Liver (tissue), 3 donors: Measurements from ENCODE around the gene ERVMER34-1.

Experiments
- EGR1 ChIP-seq, 2 donors: IDR thresholded peaks; 2 replicates each; pipeline ENCODE4 v1.6.1; 2016 to 2018; ENCODE audit warnings: antibody characterized with exemption in 2 of 2, low read depth in 2 of 2
- FOXA1 ChIP-seq: IDR thresholded peaks from 2 replicates; pipeline ENCODE4 v1.6.1; 2016; ENCODE audit warnings: antibody characterized with exemption
- GABPA ChIP-seq, 2 donors: IDR thresholded peaks in 1 of 2; conservative IDR thresholded peaks in 1 of 2; 2 replicates each; pipeline ENCODE4 v1.6.1; 2016; ENCODE audit warnings: antibody characterized with exemption in 2 of 2, mild to moderate bottlenecking in 1 of 2, moderate library complexity in 1 of 2
- HNF4G ChIP-seq: IDR thresholded peaks from 2 replicates; pipeline ENCODE4 v1.6.1; 2016; ENCODE audit warnings: antibody characterized with exemption
- JUND ChIP-seq, 2 donors: IDR thresholded peaks; 2 replicates each; pipeline ENCODE4 v1.6.1; 2016; ENCODE audit warnings: antibody characterized with exemption in 2 of 2
- SP1 ChIP-seq: IDR thresholded peaks from 2 replicates; pipeline ENCODE4 v1.6.1; 2018; ENCODE audit warnings: antibody characterized with exemption, mild to moderate bottlenecking
- TAF1 ChIP-seq: conservative IDR thresholded peaks from 2 replicates; pipeline ENCODE4 v1.6.1; 2016; ENCODE audit warnings: antibody characterized with exemption, mild to moderate bottlenecking
- YY1 ChIP-seq: IDR thresholded peaks from 2 replicates; pipeline ENCODE4 v1.6.1; 2016; ENCODE audit warnings: antibody characterized with exemption, mild to moderate bottlenecking
- TF ChIP-seq, protein P1 (sequence below): fragments of 150-350 bp; IDR thresholded peaks from 2 replicates; pipeline ENCODE4 v1.5.1; 2017; ENCODE audit warnings: improper control_type of control experiment, low read depth, low read length; ENCODE audit not compliant: missing input control
- TF ChIP-seq, protein P2 (sequence below): IDR thresholded peaks from 2 replicates; pipeline ENCODE4 v1.6.1; 2016; ENCODE audit warnings: antibody characterized with exemption
- TF ChIP-seq, protein P3 (sequence below): IDR thresholded peaks from 2 replicates; pipeline ENCODE4 v1.6.1; 2016; ENCODE audit warnings: antibody characterized with exemption, mild to moderate bottlenecking
- TF ChIP-seq, protein P4 (sequence below): IDR thresholded peaks from 2 replicates; pipeline ENCODE4 v1.6.1; 2016; ENCODE audit warnings: antibody characterized with exemption
- TF ChIP-seq, protein P5 (sequence below): IDR thresholded peaks from 2 replicates; pipeline ENCODE4 v1.6.1; 2016; ENCODE audit warnings: antibody characterized with exemption
- donor health status: healthy.
- donor health status: healthy.

DNA sequence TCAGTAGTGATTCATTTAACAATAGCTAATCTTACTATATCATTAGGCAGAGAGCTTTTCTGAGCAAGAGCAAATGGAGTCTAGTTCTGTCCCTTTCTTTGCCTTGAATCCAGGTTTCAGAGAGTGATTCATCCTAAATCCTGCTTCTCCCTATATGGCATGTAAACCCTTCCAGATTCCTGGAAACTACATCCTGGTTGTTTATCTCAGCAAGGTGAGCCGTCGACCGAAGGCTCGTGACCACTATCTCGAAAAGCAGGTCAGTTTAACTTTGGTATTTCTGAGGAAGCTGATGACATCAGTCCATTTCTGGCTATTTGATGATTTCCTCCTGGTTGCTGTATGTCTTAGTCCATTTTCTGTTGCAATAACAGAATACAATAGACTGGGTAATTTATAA lies 40.7 kb upstream of the ERVMER34-1 start:
- TF ChIP-seq, protein P1, sequence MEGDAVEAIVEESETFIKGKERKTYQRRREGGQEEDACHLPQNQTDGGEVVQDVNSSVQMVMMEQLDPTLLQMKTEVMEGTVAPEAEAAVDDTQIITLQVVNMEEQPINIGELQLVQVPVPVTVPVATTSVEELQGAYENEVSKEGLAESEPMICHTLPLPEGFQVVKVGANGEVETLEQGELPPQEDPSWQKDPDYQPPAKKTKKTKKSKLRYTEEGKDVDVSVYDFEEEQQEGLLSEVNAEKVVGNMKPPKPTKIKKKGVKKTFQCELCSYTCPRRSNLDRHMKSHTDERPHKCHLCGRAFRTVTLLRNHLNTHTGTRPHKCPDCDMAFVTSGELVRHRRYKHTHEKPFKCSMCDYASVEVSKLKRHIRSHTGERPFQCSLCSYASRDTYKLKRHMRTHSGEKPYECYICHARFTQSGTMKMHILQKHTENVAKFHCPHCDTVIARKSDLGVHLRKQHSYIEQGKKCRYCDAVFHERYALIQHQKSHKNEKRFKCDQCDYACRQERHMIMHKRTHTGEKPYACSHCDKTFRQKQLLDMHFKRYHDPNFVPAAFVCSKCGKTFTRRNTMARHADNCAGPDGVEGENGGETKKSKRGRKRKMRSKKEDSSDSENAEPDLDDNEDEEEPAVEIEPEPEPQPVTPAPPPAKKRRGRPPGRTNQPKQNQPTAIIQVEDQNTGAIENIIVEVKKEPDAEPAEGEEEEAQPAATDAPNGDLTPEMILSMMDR, result no peak
- TF ChIP-seq TAF1 (no peak), YY1 (no peak), SP1 (no peak), JUND (IDR thresholded peaks at IDR 0.05) (no peak), EGR1 (IDR thresholded peaks at IDR 0.05; ENCODE audit: low read depth in 2 of 2) (no peak), GABPA (IDR thresholded peaks at IDR 0.05 in 1 of 2, conservative IDR thresholded peaks at IDR 0.05 in 1 of 2) (no peak), FOXA1 (no peak), HNF4G (no peak)
- TF ChIP-seq, protein P2, sequence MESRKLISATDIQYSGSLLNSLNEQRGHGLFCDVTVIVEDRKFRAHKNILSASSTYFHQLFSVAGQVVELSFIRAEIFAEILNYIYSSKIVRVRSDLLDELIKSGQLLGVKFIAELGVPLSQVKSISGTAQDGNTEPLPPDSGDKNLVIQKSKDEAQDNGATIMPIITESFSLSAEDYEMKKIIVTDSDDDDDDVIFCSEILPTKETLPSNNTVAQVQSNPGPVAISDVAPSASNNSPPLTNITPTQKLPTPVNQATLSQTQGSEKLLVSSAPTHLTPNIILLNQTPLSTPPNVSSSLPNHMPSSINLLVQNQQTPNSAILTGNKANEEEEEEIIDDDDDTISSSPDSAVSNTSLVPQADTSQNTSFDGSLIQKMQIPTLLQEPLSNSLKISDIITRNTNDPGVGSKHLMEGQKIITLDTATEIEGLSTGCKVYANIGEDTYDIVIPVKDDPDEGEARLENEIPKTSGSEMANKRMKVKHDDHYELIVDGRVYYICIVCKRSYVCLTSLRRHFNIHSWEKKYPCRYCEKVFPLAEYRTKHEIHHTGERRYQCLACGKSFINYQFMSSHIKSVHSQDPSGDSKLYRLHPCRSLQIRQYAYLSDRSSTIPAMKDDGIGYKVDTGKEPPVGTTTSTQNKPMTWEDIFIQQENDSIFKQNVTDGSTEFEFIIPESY, result no peak
- TF ChIP-seq, protein P3, sequence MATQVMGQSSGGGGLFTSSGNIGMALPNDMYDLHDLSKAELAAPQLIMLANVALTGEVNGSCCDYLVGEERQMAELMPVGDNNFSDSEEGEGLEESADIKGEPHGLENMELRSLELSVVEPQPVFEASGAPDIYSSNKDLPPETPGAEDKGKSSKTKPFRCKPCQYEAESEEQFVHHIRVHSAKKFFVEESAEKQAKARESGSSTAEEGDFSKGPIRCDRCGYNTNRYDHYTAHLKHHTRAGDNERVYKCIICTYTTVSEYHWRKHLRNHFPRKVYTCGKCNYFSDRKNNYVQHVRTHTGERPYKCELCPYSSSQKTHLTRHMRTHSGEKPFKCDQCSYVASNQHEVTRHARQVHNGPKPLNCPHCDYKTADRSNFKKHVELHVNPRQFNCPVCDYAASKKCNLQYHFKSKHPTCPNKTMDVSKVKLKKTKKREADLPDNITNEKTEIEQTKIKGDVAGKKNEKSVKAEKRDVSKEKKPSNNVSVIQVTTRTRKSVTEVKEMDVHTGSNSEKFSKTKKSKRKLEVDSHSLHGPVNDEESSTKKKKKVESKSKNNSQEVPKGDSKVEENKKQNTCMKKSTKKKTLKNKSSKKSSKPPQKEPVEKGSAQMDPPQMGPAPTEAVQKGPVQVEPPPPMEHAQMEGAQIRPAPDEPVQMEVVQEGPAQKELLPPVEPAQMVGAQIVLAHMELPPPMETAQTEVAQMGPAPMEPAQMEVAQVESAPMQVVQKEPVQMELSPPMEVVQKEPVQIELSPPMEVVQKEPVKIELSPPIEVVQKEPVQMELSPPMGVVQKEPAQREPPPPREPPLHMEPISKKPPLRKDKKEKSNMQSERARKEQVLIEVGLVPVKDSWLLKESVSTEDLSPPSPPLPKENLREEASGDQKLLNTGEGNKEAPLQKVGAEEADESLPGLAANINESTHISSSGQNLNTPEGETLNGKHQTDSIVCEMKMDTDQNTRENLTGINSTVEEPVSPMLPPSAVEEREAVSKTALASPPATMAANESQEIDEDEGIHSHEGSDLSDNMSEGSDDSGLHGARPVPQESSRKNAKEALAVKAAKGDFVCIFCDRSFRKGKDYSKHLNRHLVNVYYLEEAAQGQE, result no peak
- TF ChIP-seq, protein P4, sequence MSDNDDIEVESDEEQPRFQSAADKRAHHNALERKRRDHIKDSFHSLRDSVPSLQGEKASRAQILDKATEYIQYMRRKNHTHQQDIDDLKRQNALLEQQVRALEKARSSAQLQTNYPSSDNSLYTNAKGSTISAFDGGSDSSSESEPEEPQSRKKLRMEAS, result no peak
- TF ChIP-seq, protein P5, sequence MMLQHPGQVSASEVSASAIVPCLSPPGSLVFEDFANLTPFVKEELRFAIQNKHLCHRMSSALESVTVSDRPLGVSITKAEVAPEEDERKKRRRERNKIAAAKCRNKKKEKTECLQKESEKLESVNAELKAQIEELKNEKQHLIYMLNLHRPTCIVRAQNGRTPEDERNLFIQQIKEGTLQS, result no peak
